Measurements from ENCODE around the gene MGAT5B. TPM values are rescaled to one million over a fixed set of nuclear protein-coding genes. Genes with fewer than 3 reads are reported as not detected.

The MGAT5B gene
- total RNA-seq, 4 donors from 2014 or later = 0.12 to 0.63 TPM; not detected in 2

- DNase-seq (ENCODE audit: low spot score) = no peak
- no peak for ATAC-seq (ENCODE audit: low FRiP score)
- no peak for TF ChIP-seq CTCF (IDR thresholded peaks at IDR 0.05)
Measured at GRCh38 chr17:76946772-76947135, 78.5 kb downstream of the MGAT5B start.

- TF ChIP-seq CTCF (IDR thresholded peaks at IDR 0.05) = no peak
- ATAC-seq (ENCODE audit: low FRiP score) (no peak), DNase-seq (ENCODE audit: low spot score) (no peak)
Measured at GRCh38 chr17:76947309-76947708, 79.1 kb downstream of the MGAT5B start.

GRCh38 chr17:76947771-76948170 lies 79.6 kb downstream of the MGAT5B start:
- DNase-seq (ENCODE audit: low spot score) (no peak), ATAC-seq (ENCODE audit: low FRiP score) (no peak)
- TF ChIP-seq CTCF (IDR thresholded peaks at IDR 0.05) = no peak

GRCh38 chr17:76948301-76948700 lies 80.1 kb downstream of the MGAT5B start:
- ATAC-seq (ENCODE audit: low FRiP score) (no peak), DNase-seq (ENCODE audit: low spot score) (no peak)
- TF ChIP-seq CTCF (IDR thresholded peaks at IDR 0.05) = no peak

- ATAC-seq (ENCODE audit: low FRiP score) (no peak), DNase-seq (ENCODE audit: low spot score) (no peak)
- TF ChIP-seq CTCF (IDR thresholded peaks at IDR 0.05) = no peak
Measured at GRCh38 chr17:76948726-76949342, 80.6 kb downstream of the MGAT5B start.

- DNase-seq (ENCODE audit: low spot score) = no peak
- no peak for ATAC-seq (ENCODE audit: low FRiP score)
Measured at GRCh38 chr17:76949913-76950695, 81.9 kb downstream of the MGAT5B start.

More at GRCh38 chr17:76949913-76950695, 81.9 kb downstream of the MGAT5B start:
- no peak for TF ChIP-seq CTCF (IDR thresholded peaks at IDR 0.05)

All from omental fat pad (tissue), 4 donors.